ENCODE data around the gene LDLRAD4.

The LDLRAD4 gene

DNA sequence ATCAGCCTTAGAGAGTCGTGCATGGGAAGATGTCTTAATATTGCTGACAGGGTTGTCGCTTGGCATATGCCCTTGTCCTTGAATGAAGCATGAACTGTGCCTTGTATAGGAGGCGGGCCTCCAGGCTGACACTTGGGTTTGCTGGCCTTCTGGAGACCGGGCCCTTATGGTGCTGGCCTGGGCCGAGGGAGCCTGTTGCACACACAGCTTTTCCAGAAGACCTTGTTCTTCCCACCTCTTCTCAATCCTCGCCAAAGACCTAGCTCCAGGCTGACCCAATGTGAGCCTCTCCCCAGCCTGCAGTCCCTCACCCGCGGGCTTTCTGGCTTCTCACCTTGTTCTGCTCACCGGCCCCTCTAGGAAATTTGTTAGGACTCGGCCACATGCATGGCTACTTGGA is 308.7 kb downstream of the LDLRAD4 start:
- no peak for DNase-seq

DNA sequence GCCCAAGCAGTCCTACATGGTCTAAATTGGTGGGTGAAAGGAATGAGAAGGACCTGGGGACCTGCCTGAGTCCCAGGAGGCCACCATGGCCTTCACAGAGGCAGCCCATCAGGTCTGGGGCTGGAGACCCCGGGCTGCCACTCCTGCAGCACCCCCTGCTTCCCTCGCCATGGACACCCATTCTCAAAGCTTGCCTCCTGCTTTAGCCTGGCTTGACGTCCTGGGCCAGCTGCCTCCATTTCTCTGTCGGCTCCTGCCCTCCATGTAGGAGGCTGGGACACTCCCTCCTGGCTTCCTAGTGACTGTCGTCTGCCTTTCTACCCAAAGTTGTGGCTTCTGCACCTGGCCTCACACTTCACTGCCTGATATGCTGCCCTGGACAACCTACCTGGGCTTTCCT is 309.2 kb downstream of the LDLRAD4 start:
- no peak for DNase-seq

DNA sequence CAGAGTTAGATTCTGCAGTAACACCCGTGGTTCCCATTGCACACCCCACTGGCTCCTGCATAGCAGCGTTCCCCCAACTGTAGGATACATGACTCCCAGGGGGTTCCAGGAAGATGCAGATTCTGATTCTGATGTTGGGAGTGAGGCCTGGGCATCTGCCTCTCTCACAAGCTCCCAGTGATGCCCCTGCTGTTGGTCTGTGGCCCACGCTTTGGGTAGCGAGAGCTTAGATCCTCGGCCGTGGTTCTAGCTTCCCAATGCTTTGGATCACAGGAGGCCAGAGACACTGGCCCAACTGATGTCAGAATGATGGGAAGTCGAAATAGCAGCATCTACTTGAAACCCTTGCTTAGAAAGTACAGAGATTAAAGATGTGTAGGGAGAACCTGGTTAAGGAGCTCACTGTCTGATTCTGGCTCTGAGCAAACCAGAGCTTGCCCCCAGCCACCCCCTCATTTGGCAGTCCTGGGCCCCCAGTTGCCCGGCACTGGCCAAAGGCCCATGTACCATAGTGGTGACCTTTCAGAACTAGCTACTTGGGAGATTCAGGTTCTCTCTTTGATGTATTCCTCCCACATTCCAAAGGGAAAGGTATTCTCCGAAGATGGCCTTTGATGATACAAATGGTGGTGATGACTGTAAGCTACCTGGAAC is 310.3 kb downstream of the LDLRAD4 start:
- DNase-seq, result no peak

DNA sequence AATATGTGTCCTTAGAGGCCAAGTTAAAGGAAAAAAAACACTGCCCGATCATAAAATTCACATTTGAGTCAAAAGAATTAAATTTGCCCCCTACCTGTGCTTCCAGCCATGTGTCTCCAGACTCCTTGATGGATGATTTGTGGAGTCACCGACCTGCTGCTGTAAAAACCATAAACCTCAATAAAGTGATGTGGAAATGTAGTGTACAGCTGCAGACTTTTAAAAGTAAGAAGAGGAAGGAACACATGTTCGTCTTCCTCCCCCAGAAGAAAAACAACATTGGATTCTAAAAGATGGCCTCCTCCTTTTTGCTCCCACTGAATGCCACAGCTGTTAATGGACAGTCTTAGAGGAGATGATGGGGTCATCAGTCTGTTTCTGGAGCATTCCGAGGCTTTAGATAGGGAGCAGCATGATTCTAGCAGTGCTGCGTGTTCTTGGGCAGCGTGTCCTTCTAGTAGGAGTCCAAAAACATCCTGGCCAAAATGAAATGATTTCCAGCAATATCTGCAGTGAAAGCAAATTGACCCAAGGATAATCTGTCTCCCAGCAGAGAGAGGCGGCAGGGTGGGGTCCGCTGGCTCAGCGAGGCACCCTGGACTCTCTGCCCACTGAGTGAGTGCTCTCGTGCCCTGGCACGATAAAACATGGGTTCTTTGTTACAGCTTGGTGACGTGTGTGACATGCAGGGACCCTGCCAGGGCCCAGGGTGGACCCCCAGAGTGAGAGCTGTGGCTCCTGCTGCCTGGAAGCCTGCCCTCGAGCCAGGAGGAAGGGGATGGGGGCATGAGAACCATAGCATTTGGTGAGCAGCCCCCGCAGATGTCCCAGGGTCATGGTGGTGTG is 311.7 kb downstream of the LDLRAD4 start:
- no peak for DNase-seq

DNA sequence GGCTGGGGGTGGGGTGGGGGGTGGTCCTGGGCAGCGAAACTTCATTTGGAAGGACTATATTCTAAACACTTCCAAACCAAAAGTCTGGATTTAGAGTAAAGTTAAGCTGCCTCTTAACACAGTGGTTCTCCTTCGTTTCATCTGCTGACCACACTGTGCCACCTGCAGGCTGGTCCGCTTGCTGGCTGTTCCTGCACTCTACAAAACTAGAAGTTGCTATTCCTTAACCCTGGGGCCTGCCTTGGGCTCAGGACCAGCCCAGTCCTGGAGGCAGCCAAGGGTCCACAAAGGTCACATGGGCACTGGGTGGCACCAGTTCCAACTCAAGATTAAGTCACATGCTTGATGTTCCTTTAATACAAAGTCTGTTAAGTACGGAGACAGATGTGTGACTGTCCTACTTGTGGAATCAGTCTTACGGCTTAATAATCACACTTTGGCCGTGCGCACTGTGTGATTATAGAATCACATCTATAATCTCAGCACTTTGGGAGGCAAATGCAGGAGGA is 312.4 kb downstream of the LDLRAD4 start:
- no peak for DNase-seq

DNA sequence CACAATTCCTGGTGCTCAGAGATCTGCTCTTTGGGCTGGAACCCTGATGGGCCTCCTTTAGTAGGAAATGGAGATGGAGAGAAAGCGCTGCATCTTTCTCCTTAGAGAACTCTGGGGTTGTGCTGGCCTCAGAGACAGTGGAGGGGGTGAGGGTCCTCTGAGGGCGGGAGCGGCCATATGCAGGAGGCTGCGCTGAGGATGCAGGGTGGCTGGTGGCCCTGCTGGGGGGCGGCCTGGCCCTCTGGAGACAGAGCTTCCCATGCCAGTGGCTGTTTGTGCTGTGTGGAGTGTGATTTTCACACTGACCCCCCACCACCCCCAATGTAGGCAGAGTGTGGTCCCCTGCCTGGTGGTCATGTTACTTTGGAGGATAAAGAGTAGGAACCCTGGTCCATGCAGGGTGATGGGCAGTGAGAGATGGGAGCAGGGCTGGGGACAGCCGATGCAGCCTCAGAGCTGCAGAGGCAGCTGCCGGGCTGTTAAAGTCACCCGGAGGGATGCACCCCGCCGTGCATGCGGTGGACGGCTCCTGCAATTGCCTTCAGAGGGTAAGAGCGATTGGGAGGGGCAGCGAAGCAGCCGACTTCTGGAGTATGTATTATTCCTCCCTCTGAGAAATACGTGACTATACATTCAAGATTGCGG is 313.2 kb downstream of the LDLRAD4 start:
- no peak for DNase-seq

DNA sequence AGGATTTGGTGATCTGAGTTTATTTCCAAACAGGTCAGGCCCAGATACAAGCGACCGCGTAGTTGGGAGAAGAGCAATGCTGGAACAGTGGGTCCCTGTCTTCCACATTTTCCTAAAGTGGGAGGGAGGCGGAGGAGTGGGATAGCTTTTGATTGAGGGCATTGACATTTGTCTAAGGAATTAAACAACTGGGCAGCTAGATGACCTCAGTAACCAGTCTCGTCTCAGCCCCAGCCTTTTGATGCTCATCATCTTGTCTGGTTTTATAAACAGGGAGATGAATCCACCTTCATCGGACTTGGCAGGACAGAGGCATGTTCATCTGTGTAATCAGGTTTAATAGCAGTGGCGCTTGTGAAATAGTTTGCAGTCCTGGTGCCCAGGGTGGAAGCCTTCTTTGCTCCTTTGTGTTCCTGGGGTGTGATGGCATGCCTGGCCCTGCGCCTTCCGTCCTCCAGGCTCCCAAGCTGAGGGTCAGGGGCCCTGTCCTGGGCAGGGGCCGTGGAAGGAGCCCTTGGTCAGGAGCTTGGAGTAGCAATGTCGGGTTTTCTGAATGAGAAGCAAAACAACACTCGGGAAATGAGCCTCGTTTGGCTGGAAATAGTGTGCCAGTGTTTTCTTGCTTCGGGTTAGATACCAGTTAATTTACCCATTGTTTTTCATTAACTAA is 314.0 kb downstream of the LDLRAD4 start:
- DNase-seq, result no peak

DNA sequence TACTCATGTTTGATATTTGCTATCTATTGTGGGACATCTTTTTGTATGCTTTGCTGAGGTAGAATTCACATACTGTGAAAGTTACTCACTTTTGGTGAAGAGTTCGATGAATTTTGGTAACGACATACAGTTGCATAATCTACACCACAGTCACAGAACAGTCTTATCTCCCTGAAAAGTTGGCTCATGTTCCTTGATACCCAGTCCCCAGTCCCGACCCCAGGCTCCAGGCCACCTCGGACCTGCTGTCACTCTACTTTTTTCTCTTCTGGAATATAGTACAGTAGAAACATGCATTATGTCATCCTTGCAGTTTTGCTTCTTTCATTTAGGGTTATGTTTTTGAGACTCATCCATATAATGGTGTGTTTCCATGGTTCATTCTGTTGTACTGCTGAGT is 316.1 kb downstream of the LDLRAD4 start:
- no peak for DNase-seq

DNA sequence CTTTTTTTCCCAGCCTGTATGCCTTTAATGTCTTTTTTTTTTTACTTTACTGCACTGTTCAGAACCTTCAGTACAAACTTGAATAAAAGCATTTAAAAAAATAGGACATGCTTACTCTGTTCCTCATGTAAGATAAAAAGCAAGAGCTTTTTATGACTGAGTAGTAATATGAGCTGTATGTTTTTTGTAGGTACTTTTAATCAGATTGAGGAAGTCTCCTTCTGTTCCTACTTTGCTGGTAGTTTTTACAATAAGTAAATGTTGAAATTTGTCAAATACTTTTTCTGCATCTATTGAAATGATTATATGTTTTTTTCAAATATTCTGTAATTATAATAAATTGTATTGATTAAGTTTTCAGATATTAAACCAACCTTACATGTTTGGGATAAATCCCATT is 318.0 kb downstream of the LDLRAD4 start:
- DNase-seq, result no peak

DNA sequence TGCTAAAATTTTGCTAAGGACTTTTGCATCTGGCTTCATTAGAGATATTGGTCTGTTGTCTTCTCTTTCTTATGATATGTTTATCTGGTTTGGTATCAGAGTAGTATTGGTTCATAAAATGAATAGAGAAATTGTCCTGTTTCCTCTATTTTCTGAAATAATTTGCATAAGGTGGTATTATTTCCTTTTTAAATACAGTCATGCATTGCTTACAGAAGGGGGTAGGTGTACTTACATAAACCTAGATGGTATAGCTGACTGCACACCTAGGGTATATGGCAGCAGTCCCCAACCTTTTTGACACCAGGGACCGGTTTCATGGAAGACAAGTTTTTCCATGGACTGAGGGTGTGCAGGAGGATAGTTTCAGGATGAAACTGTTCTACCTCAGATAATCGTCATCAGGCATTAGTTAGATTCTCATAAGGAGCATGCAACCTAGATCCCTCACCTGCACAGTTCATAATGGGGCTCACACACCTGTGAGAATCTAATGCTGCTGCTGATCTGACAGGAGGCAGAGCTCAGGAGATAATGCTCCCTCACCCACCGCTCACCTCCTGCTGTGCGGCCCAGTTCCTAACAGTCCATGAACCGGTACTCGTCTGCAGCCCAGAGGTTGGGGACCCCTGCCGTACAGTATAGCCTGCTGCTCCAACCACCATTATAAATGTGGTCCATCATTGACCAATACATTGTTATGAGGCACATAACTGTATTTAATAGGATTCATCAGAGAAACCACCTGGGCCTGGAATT is 318.6 kb downstream of the LDLRAD4 start:
- DNase-seq, result no peak

DNA sequence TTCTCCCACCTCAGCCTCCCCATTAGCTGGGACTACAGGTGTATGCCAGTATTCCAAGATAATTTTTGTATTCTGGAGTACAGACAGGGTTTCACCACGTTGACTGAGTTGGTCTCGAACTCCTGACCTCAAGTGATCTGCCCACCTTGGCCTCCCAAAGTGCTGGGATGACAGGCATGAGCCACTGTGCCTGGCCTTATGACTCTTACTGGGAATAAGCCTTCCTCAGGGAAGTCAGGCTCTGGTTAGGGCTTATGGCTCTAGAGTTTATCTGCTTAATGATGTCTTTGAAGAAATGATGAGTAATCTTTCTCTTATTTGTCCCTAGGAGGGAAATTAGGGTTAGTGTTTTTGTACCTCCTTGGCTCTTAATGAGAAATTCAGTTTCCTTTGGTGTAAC is 320.1 kb downstream of the LDLRAD4 start:
- DNase-seq, result no peak

DNA sequence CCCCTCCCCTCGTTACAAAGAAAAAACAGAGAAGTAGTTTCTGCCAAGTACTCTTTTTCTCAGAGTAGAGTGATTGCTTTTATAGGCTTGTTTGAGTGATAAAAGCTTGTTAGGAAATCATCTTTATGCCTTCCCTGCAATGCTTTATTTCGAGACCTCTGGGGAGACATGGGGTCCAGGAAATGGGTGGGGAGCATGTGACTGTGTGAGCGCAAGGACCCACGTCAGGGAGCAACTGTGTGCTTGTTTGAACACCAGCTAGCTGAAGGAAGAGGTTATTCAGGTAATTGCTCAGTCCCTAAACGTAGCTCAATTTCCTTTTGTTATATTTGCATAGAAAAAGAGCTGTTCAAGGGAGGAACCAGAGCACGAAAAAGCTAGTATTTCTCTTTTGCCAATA is 320.5 kb downstream of the LDLRAD4 start:
- DNase-seq, result no peak

DNA sequence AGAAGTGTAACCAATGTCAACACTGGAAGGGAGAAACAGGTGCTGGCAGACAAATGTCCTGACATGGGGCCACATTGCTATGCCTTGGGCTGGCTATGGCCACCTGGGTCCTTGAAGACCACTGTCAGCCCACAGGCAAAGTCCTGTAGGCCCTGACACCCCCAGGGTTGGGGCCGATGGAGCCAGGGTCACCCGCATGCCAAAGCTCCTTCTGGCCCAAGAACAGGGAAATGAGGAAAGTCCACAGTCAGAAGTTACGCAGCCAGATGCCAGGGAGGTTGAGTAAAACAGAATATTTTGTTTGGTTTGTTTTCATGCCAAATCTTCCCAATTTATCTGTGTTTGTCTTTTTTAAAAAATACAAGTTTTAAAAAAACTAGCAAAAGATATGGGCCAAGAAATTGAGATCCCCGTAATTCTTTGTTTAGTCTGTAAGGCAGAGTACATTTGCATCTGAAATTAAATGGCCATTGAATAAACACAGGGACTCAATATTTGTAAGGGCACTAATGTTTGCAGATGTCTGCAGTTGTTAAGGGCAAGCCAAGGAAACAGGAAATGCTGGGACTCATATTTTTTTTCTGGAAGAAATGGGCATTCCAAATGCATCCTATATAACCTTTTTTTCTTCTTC is 321.4 kb downstream of the LDLRAD4 start:
- no peak for DNase-seq

DNA sequence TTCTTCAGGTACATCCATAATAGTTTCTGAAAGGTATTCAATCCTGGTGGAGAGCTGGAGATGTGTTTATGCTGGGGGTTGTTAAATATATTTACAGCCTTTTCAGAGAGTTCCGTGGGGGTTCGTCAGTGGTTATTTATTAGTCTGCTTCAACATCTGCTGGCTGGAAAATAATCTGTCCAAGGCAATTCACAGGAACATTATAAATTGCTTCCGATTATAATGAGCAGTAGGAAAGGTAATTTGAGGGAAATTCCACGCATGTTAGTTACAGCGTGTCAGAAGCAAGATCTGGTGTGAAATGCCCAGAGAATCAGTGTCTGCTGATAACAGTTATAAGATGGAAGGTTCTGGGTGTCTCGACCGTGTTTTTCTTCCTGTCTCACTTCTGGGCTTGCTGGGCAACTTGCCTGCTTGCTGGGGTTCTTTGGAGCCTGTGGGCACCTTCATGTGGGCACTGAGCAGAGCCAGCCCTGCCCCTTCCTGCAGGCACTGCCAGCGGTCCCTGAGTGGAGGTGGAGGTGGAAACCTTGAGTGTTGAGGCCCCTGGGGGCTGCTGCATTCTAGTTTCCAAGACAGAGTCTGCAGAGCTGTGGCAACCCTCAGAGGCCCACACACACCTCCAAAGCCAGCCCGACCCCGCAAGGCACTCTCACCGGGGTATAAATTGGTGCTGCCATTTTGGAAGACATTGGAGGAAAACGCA is 322.1 kb downstream of the LDLRAD4 start:
- DNase-seq, result no peak

DNA sequence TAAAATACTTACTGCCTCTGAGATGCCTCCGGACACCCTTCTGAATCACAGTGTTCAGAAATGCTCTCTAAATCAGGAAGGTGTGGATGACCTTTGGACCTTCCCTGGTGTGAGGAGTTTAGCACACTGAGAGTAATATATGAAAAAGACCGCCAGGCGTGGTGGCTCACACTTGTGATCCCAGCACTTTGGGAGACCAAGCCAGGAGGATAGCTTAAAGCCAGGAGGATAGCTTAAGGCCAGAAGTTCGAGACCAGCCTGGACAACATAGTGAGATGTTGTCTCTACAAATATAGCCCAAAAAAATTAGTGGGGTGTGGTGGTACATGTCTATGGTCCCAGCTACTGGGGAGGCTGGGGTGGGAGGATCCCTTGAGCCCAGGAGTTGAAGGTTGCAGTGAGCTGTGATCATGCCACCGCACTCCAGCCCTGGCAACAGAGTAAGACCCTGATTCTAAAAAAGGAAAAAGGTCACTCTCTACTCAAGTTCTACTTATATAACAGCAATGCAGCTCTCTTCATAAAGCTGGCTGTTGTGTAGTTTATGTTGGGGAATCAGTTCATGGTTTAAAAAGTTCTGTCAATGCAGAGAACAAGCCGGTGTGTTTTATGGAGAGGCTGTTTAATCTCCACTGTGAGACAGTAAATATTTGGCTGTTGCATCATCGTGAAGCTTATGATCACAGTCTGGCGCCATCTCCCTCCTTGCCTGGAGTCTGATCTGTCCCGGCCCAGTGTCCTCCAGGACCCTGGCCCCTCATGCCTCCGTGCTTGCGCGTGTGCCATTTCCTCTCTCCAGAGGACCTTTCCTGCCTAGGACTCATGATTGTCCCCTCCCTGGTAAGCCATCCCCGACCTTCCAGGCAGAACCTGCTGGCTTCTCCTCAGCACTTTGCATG is 323.3 kb downstream of the LDLRAD4 start:
- DNase-seq, result no peak

DNA sequence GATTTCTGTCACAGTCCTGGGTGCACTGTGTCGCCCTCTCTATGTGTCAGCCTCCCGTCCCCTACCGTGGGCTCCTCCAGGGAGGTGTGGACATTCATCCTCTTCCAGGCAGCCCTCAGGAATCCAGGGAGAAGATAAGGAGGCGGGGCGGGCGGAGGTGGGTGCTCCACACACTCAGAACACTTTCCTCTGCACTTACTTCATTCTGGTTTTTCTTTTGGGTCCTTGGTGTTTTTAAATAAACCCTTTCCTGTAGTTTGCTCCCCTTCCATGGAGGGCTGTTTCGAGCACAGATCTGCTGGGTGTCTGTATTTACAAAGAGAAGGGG is 323.9 kb downstream of the LDLRAD4 start:
- no peak for DNase-seq

DNA sequence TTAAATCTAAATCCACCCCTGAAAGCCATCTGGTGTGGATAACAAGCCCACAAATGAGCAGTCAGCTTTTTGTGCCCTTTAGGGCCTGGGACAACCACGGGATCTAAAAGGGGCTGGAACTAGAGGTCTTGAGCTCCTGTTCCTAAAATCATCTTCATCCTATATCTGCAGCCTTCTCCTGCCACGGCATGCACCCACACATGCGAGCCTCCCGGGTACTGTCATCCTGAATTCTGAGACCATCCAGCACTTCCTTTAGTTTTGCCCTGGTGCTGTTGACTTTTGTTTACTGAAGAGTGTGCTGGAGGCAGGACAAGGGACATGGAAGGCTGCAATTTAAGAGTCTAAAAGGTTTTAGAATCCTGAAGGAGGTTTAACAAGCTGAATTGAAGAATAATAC is 324.6 kb downstream of the LDLRAD4 start:
- DNase-seq, result no peak

DNA sequence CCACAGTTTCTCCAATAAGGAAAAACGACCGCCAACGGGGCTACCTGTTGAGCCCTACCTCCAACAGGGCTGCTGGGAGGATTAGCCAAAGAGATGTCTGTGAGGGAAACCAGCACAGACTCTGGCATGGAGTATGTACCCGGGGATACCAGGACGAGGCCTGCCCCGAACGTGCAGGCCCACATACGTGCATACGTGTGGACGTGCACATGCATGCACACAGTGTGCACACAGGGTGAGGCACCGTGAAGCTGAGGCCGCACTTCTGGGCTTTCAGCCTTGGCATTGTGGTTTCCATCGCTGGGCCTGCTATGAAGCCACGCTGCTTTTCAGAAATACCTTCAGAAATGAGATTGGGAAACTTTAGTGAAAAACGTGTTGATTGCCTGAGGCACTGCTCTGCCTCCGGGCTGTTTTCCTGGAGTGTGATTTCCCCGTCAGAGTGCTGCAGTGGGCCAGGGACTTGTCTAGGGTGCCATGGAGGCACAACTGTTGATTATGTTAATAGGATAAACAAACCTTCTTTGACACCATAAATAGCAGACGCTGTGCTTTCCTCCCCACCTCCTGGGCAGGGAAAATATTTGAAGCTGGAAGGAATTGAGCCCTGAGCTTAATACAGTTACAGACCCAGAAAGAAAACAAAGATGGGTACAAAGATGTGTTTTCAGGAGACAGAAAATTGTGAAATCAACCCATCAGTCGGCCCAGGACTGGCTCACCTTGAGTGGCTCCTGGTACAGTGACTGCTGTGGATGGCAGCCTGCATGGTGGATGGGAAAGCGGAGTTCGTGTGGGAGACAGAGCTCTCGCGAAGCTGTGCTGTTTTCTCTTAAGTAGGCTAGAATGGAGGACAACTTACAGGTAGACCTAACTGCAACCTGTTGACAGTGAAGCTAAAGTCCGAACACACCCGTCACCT is 325.5 kb downstream of the LDLRAD4 start:
- DNase-seq, result no peak

DNA sequence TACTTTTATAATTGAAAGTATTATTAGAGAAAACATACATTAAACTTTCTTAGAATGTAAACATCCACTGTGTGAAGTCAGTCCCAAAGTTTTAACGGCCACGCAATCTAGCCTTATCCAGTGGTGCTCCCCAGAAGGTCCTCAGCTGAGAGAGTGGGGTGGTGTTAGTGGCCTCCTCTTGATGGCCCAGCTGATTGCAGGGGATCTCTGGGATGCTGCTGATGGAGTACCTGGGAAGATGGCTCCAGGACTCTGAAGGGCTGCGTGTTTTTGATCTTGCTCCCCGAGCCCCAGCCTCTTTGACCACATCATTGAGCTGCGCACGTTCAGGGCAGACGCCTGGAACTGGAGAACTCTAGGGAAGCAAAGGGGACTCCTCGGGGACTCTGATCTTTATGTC is 326.4 kb downstream of the LDLRAD4 start:
- no peak for DNase-seq
